Vagina (tissue), 2 donors: ENCODE measurements around the gene SPTSSB.

Experiments used
- CTCF ChIP-seq, 3 experiments: fragments of 450-650 bp in 2 of 3; fragments of 200-600 bp in 1 of 3; sonication (generic) in 1 of 3; IDR thresholded peaks; one replicate each; pipeline ENCODE4 v1.5.1; 2017 to 2019; ENCODE audit warnings: antibody characterized with exemption in 3 of 3, mild to moderate bottlenecking in 2 of 3, moderate library complexity in 2 of 3
- POLR2A ChIP-seq, 2 donors: fragments of 450-650 bp; IDR thresholded peaks; one replicate each; pipeline ENCODE4 v1.6.1; 2017; ENCODE audit warnings: antibody characterized with exemption in 2 of 2, mild to moderate bottlenecking in 2 of 2, moderate library complexity in 2 of 2
- POLR2AphosphoS5 ChIP-seq, 2 donors: sonication (generic); formaldehyde crosslinking; IDR thresholded peaks; one replicate each; pipeline ENCODE4 v1.9.0; 2017; ENCODE audit warnings: antibody characterized with exemption in 2 of 2, mild to moderate bottlenecking in 2 of 2, low read depth in 1 of 2; ENCODE audit not compliant: insufficient read depth in 1 of 2

- no peak for TF ChIP-seq CTCF (IDR thresholded peaks at IDR 0.05)
- TF ChIP-seq POLR2A (IDR thresholded peaks at IDR 0.05), result no peak
- TF ChIP-seq POLR2AphosphoS5 (IDR thresholded peaks at IDR 0.05; ENCODE audit: insufficient read depth in 1 of 2, low read depth in 1 of 2), result no peak
Measured at GRCh38 chr3:161350916-161351315, 20.4 kb downstream of the SPTSSB start.
